Measurements from ENCODE around the gene GCLM. TPM values are rescaled to one million over a fixed set of nuclear protein-coding genes. Genes with fewer than 3 reads are reported as not detected.

The GCLM gene
- total RNA-seq, 4 donors from 2014 or later = 1.9 to 6.2 (median 2.8) TPM

GRCh38 chr1:93880731-93881130, 28.5 kb downstream of the GCLM start:
- WGBS, 2 donors = 84 to 94% methylated on average over 2 of the region's 2 CpGs
- intact Hi-C loops (cut with DNase I; ENCODE audit: low total_unique reads) = no loop called here
- DNase-seq (ENCODE audit: low spot score in 2 of 2) = no peak
- no peak overlapping the region for H3K4me3 ChIP-seq (ENCODE audit: low read depth, poor library complexity, severe bottlenecking)
- TF ChIP-seq CTCF (IDR thresholded peaks at IDR 0.05) = no peak
- no peak for TF ChIP-seq POLR2A (IDR thresholded peaks at IDR 0.05)

GRCh38 chr1:93878889-93879586, 30.2 kb downstream of the GCLM start, which contains the start of gene DNTTIP2:
Gene DNTTIP2 (minus strand): TSS chr1:93879206. CDS start chr1:93879148, 58 bp downstream.
- peak; percentile 90 to 97 for DNase-seq (ENCODE audit: low spot score in 2 of 2)
- 0% methylated on average over 50 of the region's 50 CpGs for WGBS, 2 donors
- intact Hi-C loops (cut with DNase I; ENCODE audit: low total_unique reads) = no loop called here
- TF ChIP-seq POLR2A (IDR thresholded peaks at IDR 0.05) = peak in 1 of 2 donors; percentile 65
- TF ChIP-seq CTCF (IDR thresholded peaks at IDR 0.05) = no peak
- H3K4me3 ChIP-seq (ENCODE audit: low read depth, poor library complexity, severe bottlenecking) = peak within 1 kb of the TSS; percentile 99

- peak overlapping the region; percentile 99 for H3K4me3 ChIP-seq (ENCODE audit: low read depth, poor library complexity, severe bottlenecking)
- TF ChIP-seq CTCF (IDR thresholded peaks at IDR 0.05) = no peak
- TF ChIP-seq POLR2A (IDR thresholded peaks at IDR 0.05) = no peak
- peak; percentile 31 to 85 for DNase-seq (ENCODE audit: low spot score in 2 of 2)
- 0% methylated on average over 20 of the region's 20 CpGs for WGBS, 2 donors
- intact Hi-C loops (cut with DNase I; ENCODE audit: low total_unique reads) = no loop called here
Measured at GRCh38 chr1:93878501-93878888, 30.7 kb downstream of the GCLM start.

- DNase-seq (ENCODE audit: low spot score in 2 of 2) = no peak
- WGBS, 2 donors = 84 to 85% methylated on average over 4 of the region's 4 CpGs
- intact Hi-C loops (cut with DNase I; ENCODE audit: low total_unique reads) = no loop called here
- TF ChIP-seq POLR2A (IDR thresholded peaks at IDR 0.05) (no peak), CTCF (IDR thresholded peaks at IDR 0.05) (no peak)
- H3K4me3 ChIP-seq (ENCODE audit: low read depth, poor library complexity, severe bottlenecking) = no peak overlapping the region
Measured at GRCh38 chr1:93877529-93877928, 31.7 kb downstream of the GCLM start.

- H3K4me3 ChIP-seq (ENCODE audit: low read depth, poor library complexity, severe bottlenecking) = no peak overlapping the region
- WGBS, 2 donors = 64 to 76% methylated on average over 1 of the region's 1 CpG
Measured at GRCh38 chr1:93876244-93876643, 33.0 kb downstream of the GCLM start.

More at GRCh38 chr1:93876244-93876643, 33.0 kb downstream of the GCLM start:
- no peak for TF ChIP-seq CTCF (IDR thresholded peaks at IDR 0.05)
- TF ChIP-seq POLR2A (IDR thresholded peaks at IDR 0.05) = no peak
- DNase-seq (ENCODE audit: low spot score in 2 of 2) = no peak
- intact Hi-C loops (cut with DNase I; ENCODE audit: low total_unique reads) = no loop called here
